D721Med (cell line): ENCODE measurements around the gene KLF16.

Experiments
- DNase-seq: peaks from one replicate; pipeline ENCODE4 v3.0.0; 2011; ENCODE audit warnings: low spot score; ENCODE audit not compliant: insufficient read length
- FAIRE-seq: peaks from 2 replicates; lab custom pipeline; 2011; peaks lifted over from hg19 to GRCh38; lab: Jason Lieb, UNC
- CTCF ChIP-seq: IDR thresholded peaks from 2 replicates; pipeline ENCODE4 v1.5.1; 2012; ENCODE audit warnings: mild to moderate bottlenecking, control low read depth; ENCODE audit not compliant: insufficient read depth; ENCODE audit errors: missing control alignments

Gene KLF16

DNA sequence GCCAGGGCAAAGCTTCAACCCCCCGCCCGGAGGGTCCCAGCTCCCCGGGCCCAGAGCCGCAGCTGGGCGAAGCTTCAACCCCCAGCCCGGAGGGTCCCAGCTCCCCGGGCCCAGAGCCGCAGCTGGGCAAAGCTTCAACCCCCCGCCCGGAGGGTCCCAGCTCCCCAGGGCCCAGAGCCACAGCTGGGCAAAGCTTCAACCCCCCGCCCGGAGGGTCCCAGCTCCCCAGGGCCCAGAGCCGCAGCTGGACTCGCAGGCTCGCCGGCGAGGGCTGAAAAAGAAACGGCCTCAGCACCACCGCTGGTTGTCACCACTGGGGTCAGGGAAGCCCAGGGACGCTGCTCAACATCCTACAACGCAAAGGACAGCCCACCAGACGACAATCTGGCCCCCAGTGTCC is 20.3 kb downstream of the KLF16 start:
- TF ChIP-seq CTCF: no peak
- DNase-seq (no peak), FAIRE-seq (no peak)

DNA sequence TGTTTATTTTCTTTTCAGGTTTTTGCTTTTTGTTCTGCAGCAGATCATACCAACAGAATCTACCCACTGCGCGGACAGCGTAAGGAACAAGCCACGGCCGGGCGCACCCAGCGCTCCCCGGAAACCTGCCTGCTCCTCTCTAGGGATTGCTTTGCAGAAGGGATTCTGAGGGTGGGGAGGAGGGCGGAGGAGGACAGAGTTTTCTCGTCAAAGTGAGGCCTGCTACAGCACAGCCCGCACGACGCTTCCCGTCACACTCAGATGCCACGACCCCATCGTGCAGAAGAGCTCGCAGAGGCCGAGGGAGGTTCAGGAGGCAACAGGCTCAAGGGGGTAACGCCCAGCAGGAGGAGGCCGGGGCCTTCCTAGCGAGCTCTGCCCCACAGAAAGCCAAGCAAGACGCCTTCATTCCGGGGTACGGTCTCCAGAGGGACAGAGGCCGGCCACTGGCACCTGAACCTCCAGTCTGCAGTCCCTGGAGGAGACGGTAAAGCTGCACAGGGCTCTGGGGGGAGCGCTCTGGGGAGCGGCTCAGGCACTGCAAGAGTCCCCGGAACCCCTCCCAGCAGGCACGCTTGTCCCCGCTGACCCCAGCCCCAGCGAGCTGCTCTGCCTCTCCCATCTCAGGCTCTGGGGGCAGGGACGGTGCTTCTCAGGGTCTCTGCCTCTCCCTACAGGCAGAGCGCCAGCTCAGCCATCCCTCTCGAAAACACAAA is 22.0 kb downstream of the KLF16 start:
- FAIRE-seq (no peak), DNase-seq (no peak)
- no peak for TF ChIP-seq CTCF

- TF ChIP-seq CTCF: no peak
- FAIRE-seq: no peak
- no peak for DNase-seq
Measured at GRCh38 chr19:1840541-1841115, 22.8 kb downstream of the KLF16 start.

DNA sequence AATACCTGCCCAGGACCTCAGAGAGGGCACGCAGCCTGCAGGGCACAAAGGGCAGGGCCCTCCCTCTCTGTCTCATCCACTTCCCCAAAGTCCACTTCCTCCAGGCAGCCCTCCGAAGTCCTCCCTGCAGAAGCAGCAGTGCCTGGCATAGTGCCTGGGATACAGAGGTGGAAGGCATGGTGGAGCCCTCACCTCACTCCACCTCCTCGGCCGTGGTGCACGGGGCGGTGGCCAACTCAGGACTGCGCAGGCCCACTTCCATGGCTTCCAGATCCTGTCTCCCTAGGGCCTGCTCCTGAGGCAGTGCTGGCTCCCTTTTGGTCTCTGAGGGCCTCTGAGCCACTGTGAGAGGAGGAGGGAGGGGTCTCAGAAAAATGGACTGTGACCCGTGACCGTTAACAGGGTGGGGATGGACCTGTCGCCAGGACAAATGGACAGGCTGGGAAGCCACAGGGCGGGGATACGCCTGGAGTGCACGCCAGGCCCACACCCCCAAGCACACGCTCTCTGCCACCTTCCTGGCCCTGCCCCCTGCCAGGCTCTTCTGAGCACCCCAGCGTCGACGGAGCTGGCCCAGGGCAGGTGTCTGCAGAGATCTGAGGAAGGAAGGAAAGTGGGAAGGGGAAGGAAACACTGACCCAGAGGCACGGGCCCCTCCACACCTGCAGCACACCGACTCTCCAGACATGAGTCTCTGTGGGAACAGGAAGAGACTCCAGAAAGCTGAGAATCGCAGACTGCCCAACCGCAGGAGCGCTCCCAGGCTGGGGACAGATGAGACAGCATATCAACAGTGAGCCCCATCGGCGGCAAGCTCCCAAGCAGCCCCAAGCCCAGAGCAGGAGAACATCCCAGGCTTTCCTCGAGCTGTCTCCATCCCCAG is 23.5 kb downstream of the KLF16 start:
- DNase-seq: no peak
- TF ChIP-seq CTCF: no peak
- FAIRE-seq: no peak

- DNase-seq: peak; percentile 93
- TF ChIP-seq CTCF: peak; percentile 69
- no peak for FAIRE-seq
Measured at GRCh38 chr19:1837625-1838105, 25.7 kb downstream of the KLF16 start.

DNA sequence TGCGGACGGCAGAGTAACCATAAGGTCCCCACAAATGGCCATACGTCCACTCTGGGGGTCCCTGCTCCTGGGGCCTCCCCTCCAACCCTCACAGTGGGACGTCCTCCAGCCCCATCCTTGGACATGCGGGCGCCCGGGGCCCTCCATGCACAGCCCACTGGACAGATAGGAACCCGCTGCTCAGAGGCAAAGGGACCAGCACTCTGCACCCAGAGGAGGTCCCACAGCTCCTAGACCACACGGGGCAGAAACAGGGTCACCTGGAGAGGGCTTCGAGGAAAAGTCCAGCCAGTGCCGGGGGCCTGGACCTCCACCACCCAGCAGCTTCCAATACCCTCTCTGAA is 26.2 kb downstream of the KLF16 start:
- FAIRE-seq: no peak
- no peak for DNase-seq
- TF ChIP-seq CTCF: no peak
